SW 1271 (cell line): ENCODE results near the gene ERBB4.
A peak's percentile ranks its signal among the peaks of the same experiment; 100 is the strongest.

Experiments
- DNase-seq, 2 experiments: peaks; one replicate each; lab custom pipeline; 2025; lab: John Stamatoyannopoulos, UW

The ERBB4 gene

GRCh38 chr2:212005085-212005671 lies 533.4 kb downstream of the ERBB4 start:
- peak in 1 of 2 experiments; percentile 18 for DNase-seq

- no peak for DNase-seq
Measured at GRCh38 chr2:212001325-212001724, 537.3 kb downstream of the ERBB4 start.

GRCh38 chr2:211996857-211997256 lies 541.7 kb downstream of the ERBB4 start:
- no peak for DNase-seq

- no peak for DNase-seq
Measured at GRCh38 chr2:211994806-211995205, 543.8 kb downstream of the ERBB4 start.

- DNase-seq: no peak
Measured at GRCh38 chr2:211990335-211990734, 548.3 kb downstream of the ERBB4 start.

GRCh38 chr2:211986313-211986712 lies 552.3 kb downstream of the ERBB4 start:
- DNase-seq: no peak

- DNase-seq: no peak
Measured at GRCh38 chr2:211985393-211985792, 553.2 kb downstream of the ERBB4 start.

- DNase-seq: no peak
Measured at GRCh38 chr2:211982162-211982561, 556.4 kb downstream of the ERBB4 start.

GRCh38 chr2:211981451-211981850 lies 557.2 kb downstream of the ERBB4 start:
- DNase-seq: no peak

GRCh38 chr2:211976076-211976475 lies 562.5 kb downstream of the ERBB4 start:
- no peak for DNase-seq

GRCh38 chr2:211967234-211967633 lies 571.4 kb downstream of the ERBB4 start:
- DNase-seq: no peak

GRCh38 chr2:211963969-211964368 lies 574.6 kb downstream of the ERBB4 start:
- DNase-seq: no peak

- no peak for DNase-seq
Measured at GRCh38 chr2:211957799-211958198, 580.8 kb downstream of the ERBB4 start.

GRCh38 chr2:211955648-211956047 lies 583.0 kb downstream of the ERBB4 start:
- no peak for DNase-seq

- DNase-seq: no peak
Measured at GRCh38 chr2:211948932-211949331, 589.7 kb downstream of the ERBB4 start.

GRCh38 chr2:211946960-211947359 lies 591.6 kb downstream of the ERBB4 start:
- DNase-seq: no peak

- no peak for DNase-seq
Measured at GRCh38 chr2:211944572-211944971, 594.0 kb downstream of the ERBB4 start.

- DNase-seq: no peak
Measured at GRCh38 chr2:211942153-211942552, 596.4 kb downstream of the ERBB4 start.

GRCh38 chr2:211941216-211941747 lies 597.3 kb downstream of the ERBB4 start:
- no peak for DNase-seq

- DNase-seq: no peak
Measured at GRCh38 chr2:211939177-211939576, 599.4 kb downstream of the ERBB4 start.

GRCh38 chr2:211934811-211935210 lies 603.8 kb downstream of the ERBB4 start:
- no peak for DNase-seq

GRCh38 chr2:211931314-211931713 lies 607.3 kb downstream of the ERBB4 start:
- no peak for DNase-seq

- no peak for DNase-seq
Measured at GRCh38 chr2:211930331-211930730, 608.3 kb downstream of the ERBB4 start.

GRCh38 chr2:211928201-211928600 lies 610.4 kb downstream of the ERBB4 start:
- DNase-seq: no peak
